HG02840 (cell line): ENCODE measurements around the gene CCT6A.
"Not testable (repeated sequence)": the region's sequence is repeated elsewhere in the genome, so short reads cannot be mapped to it uniquely, and the experiment has no call there.

ENCODE experiments used
- ATAC-seq: cut with Tn5 transposase; IDR thresholded peaks from one replicate; pipeline ENCODE4 v1.9.1; 2021; ENCODE audit warnings: mild to moderate bottlenecking, moderate library complexity, moderate number of reproducible peaks; ENCODE audit not compliant: unreplicated experiment, low FRiP score

The CCT6A gene

DNA sequence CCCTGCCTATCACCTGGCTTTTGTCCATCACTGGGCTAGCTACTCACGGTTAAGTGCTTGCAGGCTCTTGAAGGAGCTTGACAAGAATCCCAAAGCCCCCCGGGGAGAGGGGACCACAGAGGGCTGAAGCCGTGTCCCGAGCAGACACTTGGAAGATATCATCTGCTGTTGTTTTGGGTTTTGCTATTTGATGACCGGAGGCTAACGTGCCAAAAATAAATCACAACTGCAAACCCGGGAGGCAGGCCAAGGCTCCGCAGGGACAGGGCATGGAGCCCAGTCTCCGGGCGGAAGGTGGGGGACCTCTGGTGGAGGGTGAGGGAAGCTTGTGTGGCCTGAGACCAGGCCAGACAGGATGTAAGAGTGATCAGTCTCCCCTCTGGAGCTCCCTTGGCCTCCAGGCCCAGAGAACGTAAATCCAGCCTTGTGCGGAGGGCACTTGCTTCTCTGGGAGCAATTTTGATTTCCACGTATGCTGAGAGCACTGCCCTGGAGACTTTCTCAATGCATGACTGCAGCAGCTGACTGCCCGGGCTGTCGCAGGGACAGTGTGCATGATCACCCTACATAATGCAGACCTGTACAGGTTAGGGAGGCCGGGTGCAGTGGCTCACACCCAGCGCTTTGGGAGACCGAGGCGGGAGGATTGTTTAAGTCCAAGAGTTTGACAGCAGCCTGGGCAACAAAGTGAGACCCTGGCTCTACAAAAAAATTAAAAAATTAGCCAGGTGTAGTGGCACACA is 41.4 kb downstream of the CCT6A start, which contains the start of gene PHKG1:
Gene PHKG1 (minus strand): TSS at position 164 of the 743 bp plus-strand sequence. CDS start 4,011 bp downstream, outside the sequence.
- ATAC-seq, result no peak

DNA sequence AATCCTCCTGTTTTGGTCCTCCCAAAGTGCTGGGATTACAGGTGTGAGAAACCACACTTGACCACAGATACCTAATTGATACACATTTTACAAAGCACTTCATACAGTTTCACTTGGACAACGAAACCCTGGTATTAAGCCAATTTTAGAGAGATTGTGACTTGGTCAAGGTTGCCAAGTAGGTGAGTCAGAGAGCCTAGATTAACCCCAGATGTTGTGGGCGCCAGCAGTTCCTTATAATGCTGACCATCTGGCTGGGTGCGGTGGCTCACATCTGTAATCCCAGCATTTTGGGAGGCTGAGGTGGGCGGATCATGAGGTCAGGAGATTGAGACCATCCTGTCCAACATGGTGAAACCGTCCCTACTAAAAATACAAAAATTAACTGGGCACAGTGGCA is 46.1 kb downstream of the CCT6A start:
- ATAC-seq, result no peak

- ATAC-seq, result not testable (repeated sequence)
Measured at GRCh38 chr7:56098187-56099008, 46.8 kb downstream of the CCT6A start.

- ATAC-seq, result no peak
Measured at GRCh38 chr7:56099653-56100052, 48.1 kb downstream of the CCT6A start.

DNA sequence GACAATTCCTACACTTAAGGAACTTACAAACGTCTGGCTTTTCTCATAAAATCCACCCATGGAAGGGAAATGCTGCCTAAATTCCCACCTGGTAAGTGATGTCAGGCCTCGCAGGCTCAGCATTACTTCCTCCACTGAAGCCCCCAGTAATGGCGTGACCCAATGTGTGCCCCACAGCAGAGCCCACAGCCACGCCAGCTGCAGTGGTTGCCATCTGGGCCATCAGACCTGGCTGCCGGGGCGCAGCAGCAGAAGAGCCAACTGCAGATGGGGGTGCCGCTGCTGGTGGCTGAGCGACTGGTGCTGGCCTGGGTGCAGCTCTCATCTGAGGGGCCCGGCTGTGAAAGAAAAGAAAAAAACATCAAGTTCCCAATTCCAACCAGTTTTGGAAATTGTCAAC is 52.6 kb downstream of the CCT6A start:
- not testable (repeated sequence) for ATAC-seq

- no peak for ATAC-seq
Measured at GRCh38 chr7:56105508-56105907, 53.9 kb downstream of the CCT6A start.

DNA sequence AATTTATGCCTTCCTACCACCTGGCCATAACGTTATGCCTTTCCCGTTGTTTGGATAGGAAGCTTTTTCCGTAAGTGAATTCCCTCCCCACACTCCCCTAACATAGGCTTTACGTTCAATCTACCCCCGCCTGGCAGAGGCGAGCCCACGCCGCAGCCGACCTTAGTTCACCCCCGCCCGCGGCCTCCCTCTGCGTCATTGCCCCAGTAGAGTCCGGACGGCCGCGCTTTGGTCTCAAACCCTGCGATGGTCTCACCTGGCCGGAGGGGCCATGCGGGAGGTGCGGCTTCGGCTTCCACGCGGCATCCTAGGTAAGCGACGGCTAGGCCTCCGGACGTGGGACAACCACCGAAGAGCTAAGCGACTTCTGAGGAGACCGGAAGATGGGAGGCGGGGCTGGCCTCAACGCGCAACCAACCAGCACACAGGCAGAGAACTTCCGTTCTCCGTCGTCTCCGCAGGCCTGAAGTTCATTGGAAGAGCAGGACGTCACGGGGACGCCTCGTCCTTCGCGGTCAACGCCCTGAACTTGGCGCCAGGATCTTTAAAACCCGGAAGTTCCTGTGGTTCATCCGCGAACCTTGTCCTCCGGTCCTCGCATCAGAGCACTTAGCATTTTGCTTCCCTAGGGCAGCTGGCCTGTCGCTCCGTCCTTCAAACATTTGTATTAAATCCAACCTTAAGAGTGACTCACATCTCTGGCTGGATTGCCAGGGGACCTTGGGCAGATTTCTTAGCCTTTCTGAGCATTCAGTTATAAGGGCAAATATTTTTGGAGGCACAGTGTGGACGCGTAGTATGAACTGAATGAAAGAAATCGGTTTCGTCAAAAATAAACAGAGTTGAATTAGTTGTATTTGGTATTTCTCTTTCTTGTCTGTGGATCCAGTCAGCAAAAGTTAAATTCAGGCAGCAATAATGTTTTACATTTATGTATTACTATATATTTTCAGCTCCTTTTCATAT is 54.8 kb downstream of the CCT6A start, which contains the start of gene CHCHD2:
Gene CHCHD2 (minus strand): TSS at position 369 of the 966 bp plus-strand sequence. CDS start 63 bp downstream, at position 306.
- ATAC-seq, result peak; percentile 100

GRCh38 chr7:56107954-56108258 is 56.3 kb downstream of the CCT6A start:
- no peak for ATAC-seq

DNA sequence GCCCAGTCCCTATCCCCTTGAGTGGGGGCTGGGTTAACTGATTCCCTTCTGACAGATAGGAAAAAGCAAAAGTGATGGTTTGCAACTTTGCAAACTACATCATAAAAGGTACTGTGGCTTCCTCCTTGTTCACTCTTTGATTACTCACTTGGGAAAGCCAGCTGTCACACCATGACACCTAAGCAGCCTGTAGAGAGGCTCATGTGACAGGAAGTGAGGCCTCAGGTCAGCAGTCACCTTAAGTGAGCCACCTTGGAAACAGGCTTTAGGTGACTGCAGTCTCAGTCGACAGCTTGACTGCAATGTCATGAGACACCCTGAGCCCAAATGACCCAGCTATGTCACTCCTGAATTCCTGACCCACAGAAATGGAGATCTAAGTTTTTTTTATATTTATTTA is 59.0 kb downstream of the CCT6A start:
- ATAC-seq, result no peak

GRCh38 chr7:56112244-56112643 is 60.7 kb downstream of the CCT6A start:
- ATAC-seq, result not testable (repeated sequence)
